Activated CD4-positive, alpha-beta T cell treated with anti-CD3 and anti-CD28 coated beads, Interleukin-2, amount 10 ng/mL, durations not matched to agents 7 days and 5 days (primary cell): ENCODE data around the gene GSKIP. TPM values are rescaled to one million over a fixed set of nuclear protein-coding genes. Genes with fewer than 3 reads are reported as not detected.
"Not testable (repeated sequence)": the region's sequence is repeated elsewhere in the genome, so short reads cannot be mapped to it uniquely, and the experiment has no call there.

Experiments
- CTCF ChIA-PET: fragments of 350-600 bp; sonication (Branson Sonifier 250); formaldehyde crosslinking; loops from one replicate; lab custom pipeline; 2021; ENCODE audit warnings: antibody characterized with exemption; lab: Charles Lee
- POLR2A ChIA-PET: fragments of 350-600 bp; sonication (Branson Sonifier 250); formaldehyde crosslinking; loops from one replicate; lab custom pipeline; 2021; ENCODE audit warnings: antibody characterized with exemption; lab: Charles Lee
- DNase-seq: peaks from one replicate; pipeline ENCODE4 v3.0.0-alpha.2; 2020
- H3K27ac Mint-ChIP-seq: one replicate; pipeline ENCODE4 v1.8.0; 2021; ENCODE audit warnings: mild to moderate bottlenecking, moderate library complexity, mixed read lengths
- H3K27me3 Mint-ChIP-seq: one replicate; pipeline ENCODE4 v1.8.0; 2021; ENCODE audit warnings: mixed read lengths
- H3K36me3 Mint-ChIP-seq: one replicate; pipeline ENCODE4 v1.8.0; 2021; ENCODE audit warnings: low read depth, mixed read lengths
- H3K4me1 Mint-ChIP-seq: one replicate; pipeline ENCODE4 v1.8.0; 2021; ENCODE audit warnings: mixed read lengths
- H3K4me3 Mint-ChIP-seq: one replicate; pipeline ENCODE4 v1.8.0; 2021; ENCODE audit warnings: mild to moderate bottlenecking, moderate library complexity, mixed read lengths
- H3K9me3 Mint-ChIP-seq: one replicate; pipeline ENCODE4 v1.8.0; 2021; ENCODE audit warnings: mixed read lengths
- total RNA-seq, 2 experiments: library from RNA; stranded (reverse); gene quantifications; one replicate each; pipeline ENCODE4 v1.2.3, GENCODE V29; 2021

Gene GSKIP
- total RNA-seq, result 10 to 100 TPM; 17.3 to 23.9 TPM

- no peaks in the 10 kb centered on the region for H3K9me3 Mint-ChIP-seq
- ChIA-PET POLR2A (no interaction called here), CTCF (interaction anchor here (0.5 kb wide), 1 partner anchor 22 kb away, joined by 3 read pairs; no protein-coding TSS in a partner anchor)
- H3K4me3 Mint-ChIP-seq, result peak within 1 kb of the TSS; percentile 79
- H3K27me3 Mint-ChIP-seq, result no peaks in the 10 kb centered on the region
- peaks cover 4% of the 10 kb centered on the region for H3K36me3 Mint-ChIP-seq
- H3K4me1 Mint-ChIP-seq, result peaks cover 42% of the 10 kb centered on the region
- H3K27ac Mint-ChIP-seq, result peak within 1 kb of the TSS; percentile 91
- DNase-seq, result peak; percentile 96
Observed at GRCh38 chr14:96362965-96363750, at the start of gene GSKIP, which contains the start of gene ATG2B. Gene GSKIP (plus strand): TSS chr14:96363526. CDS start chr14:96382248, 18,722 bp downstream. Gene ATG2B (minus strand): TSS chr14:96363341. CDS start chr14:96362976, 365 bp downstream.

- no peak for DNase-seq
- Mint-ChIP-seq H3K4me3 (no peak overlapping the region), H3K4me1 (peaks cover 4% of the 10 kb centered on the region), H3K27me3 (no peaks in the 10 kb centered on the region), H3K27ac (no peak overlapping the region), H3K36me3 (peaks cover 22% of the 10 kb centered on the region), H3K9me3 (no peaks in the 10 kb centered on the region)
- CTCF ChIA-PET, result no interaction called here
- POLR2A ChIA-PET, result no interaction called here
Observed at GRCh38 chr14:96316087-96316486, 47.2 kb upstream of the GSKIP start.

GRCh38 chr14:96318836-96319235 is 44.5 kb upstream of the GSKIP start:
- peaks cover 4% of the 10 kb centered on the region for H3K4me1 Mint-ChIP-seq
- POLR2A ChIA-PET, result no interaction called here

GRCh38 chr14:96320605-96321004 is 42.7 kb upstream of the GSKIP start:
- POLR2A ChIA-PET, result no interaction called here
- no peak for DNase-seq
- H3K36me3 Mint-ChIP-seq, result peaks cover 26% of the 10 kb centered on the region

More at GRCh38 chr14:96318836-96319235, 44.5 kb upstream of the GSKIP start:
- CTCF ChIA-PET, result no interaction called here
- Mint-ChIP-seq H3K27me3 (no peaks in the 10 kb centered on the region), H3K27ac (no peak overlapping the region), H3K9me3 (no peaks in the 10 kb centered on the region), H3K4me3 (no peak overlapping the region), H3K36me3 (peaks cover 28% of the 10 kb centered on the region)
- DNase-seq, result no peak

GRCh38 chr14:96324219-96324618 is 39.1 kb upstream of the GSKIP start:
- no peak for DNase-seq
- peaks cover 4% of the 10 kb centered on the region for H3K4me1 Mint-ChIP-seq

More at GRCh38 chr14:96320605-96321004, 42.7 kb upstream of the GSKIP start:
- no peak overlapping the region for H3K4me3 Mint-ChIP-seq
- H3K4me1 Mint-ChIP-seq, result peaks cover 4% of the 10 kb centered on the region
- H3K9me3 Mint-ChIP-seq, result no peaks in the 10 kb centered on the region
- H3K27me3 Mint-ChIP-seq, result no peaks in the 10 kb centered on the region
- no peak overlapping the region for H3K27ac Mint-ChIP-seq
- CTCF ChIA-PET, result no interaction called here

GRCh38 chr14:96338551-96338950 is 24.8 kb upstream of the GSKIP start:
- Mint-ChIP-seq H3K9me3 (no peaks in the 10 kb centered on the region), H3K27ac (no peak overlapping the region), H3K4me1 (peaks cover 2% of the 10 kb centered on the region), H3K4me3 (no peak overlapping the region), H3K27me3 (no peaks in the 10 kb centered on the region), H3K36me3 (peaks cover 7% of the 10 kb centered on the region)
- ChIA-PET POLR2A (no interaction called here), CTCF (no interaction called here)
- DNase-seq, result no peak

More at GRCh38 chr14:96324219-96324618, 39.1 kb upstream of the GSKIP start:
- Mint-ChIP-seq H3K9me3 (no peaks in the 10 kb centered on the region), H3K27me3 (no peaks in the 10 kb centered on the region), H3K4me3 (no peak overlapping the region), H3K27ac (no peak overlapping the region), H3K36me3 (peaks cover 14% of the 10 kb centered on the region)
- ChIA-PET POLR2A (no interaction called here), CTCF (no interaction called here)

GRCh38 chr14:96341323-96341722 is 22.0 kb upstream of the GSKIP start:
- Mint-ChIP-seq H3K9me3 (no peaks in the 10 kb centered on the region), H3K4me3 (no peak overlapping the region), H3K27me3 (no peaks in the 10 kb centered on the region), H3K36me3 (peaks cover 3% of the 10 kb centered on the region), H3K4me1 (peaks cover 2% of the 10 kb centered on the region), H3K27ac (no peak overlapping the region)
- POLR2A ChIA-PET, result no interaction called here
- CTCF ChIA-PET, result interaction anchor here (0.6 kb wide), 1 partner anchor 22 kb away, joined by 3 read pairs; the partner anchor contains the start of gene ATG2B
- DNase-seq, result no peak

GRCh38 chr14:96345669-96346068 is 17.7 kb upstream of the GSKIP start:
- POLR2A ChIA-PET, result no interaction called here
- H3K27me3 Mint-ChIP-seq, result no peaks in the 10 kb centered on the region
- CTCF ChIA-PET, result interaction anchor here (2.4 kb wide), 1 partner anchor 10 kb away, joined by 6 read pairs; no protein-coding TSS in a partner anchor

GRCh38 chr14:96347957-96348356 is 15.4 kb upstream of the GSKIP start:
- H3K4me3 Mint-ChIP-seq, H3K27ac Mint-ChIP-seq, H3K4me1 Mint-ChIP-seq, H3K9me3 Mint-ChIP-seq, H3K27me3 Mint-ChIP-seq, DNase-seq, POLR2A ChIA-PET, CTCF ChIA-PET, H3K36me3 Mint-ChIP-seq: not testable (repeated sequence)

More at GRCh38 chr14:96345669-96346068, 17.7 kb upstream of the GSKIP start:
- Mint-ChIP-seq H3K4me1 (peaks cover 10% of the 10 kb centered on the region), H3K36me3 (no peaks in the 10 kb centered on the region), H3K27ac (no peak overlapping the region), H3K9me3 (peaks cover 3% of the 10 kb centered on the region), H3K4me3 (no peak overlapping the region)
- no peak for DNase-seq

- peaks cover 3% of the 10 kb centered on the region for H3K9me3 Mint-ChIP-seq
- no peaks in the 10 kb centered on the region for H3K27me3 Mint-ChIP-seq
- DNase-seq, result no peak
- no peaks in the 10 kb centered on the region for H3K36me3 Mint-ChIP-seq
- CTCF ChIA-PET, result no interaction called here
- H3K27ac Mint-ChIP-seq, result no peak overlapping the region
- POLR2A ChIA-PET, result no interaction called here
- H3K4me3 Mint-ChIP-seq, result no peak overlapping the region
- H3K4me1 Mint-ChIP-seq, result peaks cover 8% of the 10 kb centered on the region
Observed at GRCh38 chr14:96349286-96350075, 13.8 kb upstream of the GSKIP start.

GRCh38 chr14:96351986-96352385 is 11.3 kb upstream of the GSKIP start:
- Mint-ChIP-seq H3K36me3 (no peaks in the 10 kb centered on the region), H3K4me3 (no peak overlapping the region), H3K27me3 (no peaks in the 10 kb centered on the region), H3K27ac (no peak overlapping the region), H3K9me3 (peaks cover 3% of the 10 kb centered on the region), H3K4me1 (peaks cover 10% of the 10 kb centered on the region)
- ChIA-PET POLR2A (no interaction called here), CTCF (interaction anchor here (0.6 to 0.7 kb wide), 2 partner anchors 855 to 962 kb away, joined by 3 to 4 read pairs; no protein-coding TSS in a partner anchor)
- no peak for DNase-seq

- Mint-ChIP-seq H3K4me3 (no peak overlapping the region), H3K4me1 (peaks cover 13% of the 10 kb centered on the region), H3K27ac (no peak overlapping the region), H3K36me3 (no peaks in the 10 kb centered on the region), H3K9me3 (peaks cover 3% of the 10 kb centered on the region), H3K27me3 (no peaks in the 10 kb centered on the region)
- ChIA-PET POLR2A (no interaction called here), CTCF (interaction anchor here (0.6 to 0.7 kb wide), 2 partner anchors 855 to 963 kb away, joined by 3 to 4 read pairs; no protein-coding TSS in a partner anchor)
- DNase-seq, result no peak
Observed at GRCh38 chr14:96352708-96353107, 10.6 kb upstream of the GSKIP start.
